Measurements from ENCODE around the gene METTL24.

DNA sequence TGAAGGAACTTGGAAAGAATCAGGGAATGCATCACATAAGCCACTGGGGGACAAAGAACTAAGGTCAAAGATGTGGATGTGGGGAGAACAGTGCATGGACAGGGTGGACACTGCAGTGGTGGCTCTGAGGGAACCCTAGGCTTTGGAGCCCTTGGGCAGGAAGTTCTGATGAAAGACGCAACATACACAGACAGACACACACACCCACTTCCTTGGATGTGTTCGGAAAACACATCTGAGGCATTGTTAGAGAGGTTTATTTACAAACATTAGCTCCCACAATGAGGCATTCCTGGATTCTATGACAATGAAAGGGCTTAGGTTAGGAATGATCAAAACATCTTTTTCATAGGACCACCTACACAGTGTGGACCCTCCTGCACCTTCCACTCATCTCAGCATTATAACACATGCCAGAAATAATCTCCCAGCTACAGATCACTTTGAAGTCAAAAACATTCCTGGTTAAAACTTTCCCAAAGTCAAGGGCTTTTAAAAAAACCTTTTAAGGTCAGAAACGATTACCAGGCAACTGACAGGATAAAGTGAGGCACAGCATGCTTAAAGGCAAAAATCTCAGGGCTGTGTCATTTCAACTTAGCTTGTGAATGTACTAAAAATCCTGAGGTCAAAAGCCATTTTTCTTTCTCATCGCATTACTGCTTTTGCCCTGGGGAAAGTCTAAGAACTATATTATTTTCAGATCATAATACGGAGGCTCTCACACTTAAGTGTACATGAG lies 6.4 kb upstream of the METTL24 start:
- TF ChIP-seq POLR2A (IDR thresholded peaks at IDR 0.05), result no peak
- TF ChIP-seq, protein P1, sequence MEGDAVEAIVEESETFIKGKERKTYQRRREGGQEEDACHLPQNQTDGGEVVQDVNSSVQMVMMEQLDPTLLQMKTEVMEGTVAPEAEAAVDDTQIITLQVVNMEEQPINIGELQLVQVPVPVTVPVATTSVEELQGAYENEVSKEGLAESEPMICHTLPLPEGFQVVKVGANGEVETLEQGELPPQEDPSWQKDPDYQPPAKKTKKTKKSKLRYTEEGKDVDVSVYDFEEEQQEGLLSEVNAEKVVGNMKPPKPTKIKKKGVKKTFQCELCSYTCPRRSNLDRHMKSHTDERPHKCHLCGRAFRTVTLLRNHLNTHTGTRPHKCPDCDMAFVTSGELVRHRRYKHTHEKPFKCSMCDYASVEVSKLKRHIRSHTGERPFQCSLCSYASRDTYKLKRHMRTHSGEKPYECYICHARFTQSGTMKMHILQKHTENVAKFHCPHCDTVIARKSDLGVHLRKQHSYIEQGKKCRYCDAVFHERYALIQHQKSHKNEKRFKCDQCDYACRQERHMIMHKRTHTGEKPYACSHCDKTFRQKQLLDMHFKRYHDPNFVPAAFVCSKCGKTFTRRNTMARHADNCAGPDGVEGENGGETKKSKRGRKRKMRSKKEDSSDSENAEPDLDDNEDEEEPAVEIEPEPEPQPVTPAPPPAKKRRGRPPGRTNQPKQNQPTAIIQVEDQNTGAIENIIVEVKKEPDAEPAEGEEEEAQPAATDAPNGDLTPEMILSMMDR (IDR thresholded peaks at IDR 0.05), result no peak
